Sigmoid colon (tissue), 4 donors: Measurements from ENCODE around the gene CHST1.

Experiments
- CTCF ChIP-seq, 4 experiments: fragments of 450-650 bp in 3 of 4; fragments of 200-600 bp in 1 of 4; IDR thresholded peaks; one replicate each; pipeline ENCODE4 v1.5.1; 2016 to 2019; ENCODE audit warnings: antibody characterized with exemption in 4 of 4, mild to moderate bottlenecking in 3 of 4, moderate library complexity in 2 of 4
- EP300 ChIP-seq, 4 donors: sonication (generic); formaldehyde crosslinking; IDR thresholded peaks; one replicate each; pipeline ENCODE4 v1.6.1; 2017; ENCODE audit warnings: antibody characterized with exemption in 4 of 4
- POLR2A ChIP-seq, 2 donors: fragments of 450-650 bp; IDR thresholded peaks; one replicate each; pipeline ENCODE4 v1.6.1; 2016; ENCODE audit warnings: antibody characterized with exemption in 2 of 2, mild to moderate bottlenecking in 2 of 2, moderate library complexity in 2 of 2
- POLR2AphosphoS5 ChIP-seq, 4 donors: sonication (generic); formaldehyde crosslinking; IDR thresholded peaks; one replicate each; pipeline ENCODE4 v1.6.1; 2017; ENCODE audit warnings: antibody characterized with exemption in 4 of 4

GRCh38 chr11:45669146-45669545, 3.7 kb upstream of the CHST1 start:
- no peak for TF ChIP-seq CTCF (IDR thresholded peaks at IDR 0.05)
- no peak for TF ChIP-seq POLR2AphosphoS5 (IDR thresholded peaks at IDR 0.05)
- TF ChIP-seq POLR2A (IDR thresholded peaks at IDR 0.05): no peak
- no peak for TF ChIP-seq EP300 (IDR thresholded peaks at IDR 0.05)
